RWPE1 (cell line): Measurements from ENCODE around the gene GRID2.

ENCODE experiments used
- CTCF ChIA-PET: fragments of 350-600 bp; sonication (Branson Sonifier 250); formaldehyde crosslinking; extraction: SDS; loops from one replicate; lab custom pipeline; 2021; lab: Yijun Ruan, JAX
- POLR2A ChIA-PET: fragments of 400-600 bp; formaldehyde crosslinking; extraction: SDS; loops from one replicate; lab custom pipeline; 2020; ENCODE audit warnings: antibody characterized with exemption; ENCODE audit not compliant: low non-redundant PET; lab: Yijun Ruan, JAX
- DNase-seq: peaks from one replicate; pipeline ENCODE4 v3.0.0; 2012; ENCODE audit warnings: low spot score
- H3K27ac ChIP-seq: fragments of 450-650 bp; 2 replicates; pipeline ENCODE4 v1.5.1; 2017
- TF ChIP-seq, protein P1 (sequence below): fragments of 450-650 bp; conservative IDR thresholded peaks from 2 replicates; pipeline ENCODE4 v1.5.1; 2017; ENCODE audit warnings: low read depth, mild to moderate bottlenecking

The GRID2 gene

DNA sequence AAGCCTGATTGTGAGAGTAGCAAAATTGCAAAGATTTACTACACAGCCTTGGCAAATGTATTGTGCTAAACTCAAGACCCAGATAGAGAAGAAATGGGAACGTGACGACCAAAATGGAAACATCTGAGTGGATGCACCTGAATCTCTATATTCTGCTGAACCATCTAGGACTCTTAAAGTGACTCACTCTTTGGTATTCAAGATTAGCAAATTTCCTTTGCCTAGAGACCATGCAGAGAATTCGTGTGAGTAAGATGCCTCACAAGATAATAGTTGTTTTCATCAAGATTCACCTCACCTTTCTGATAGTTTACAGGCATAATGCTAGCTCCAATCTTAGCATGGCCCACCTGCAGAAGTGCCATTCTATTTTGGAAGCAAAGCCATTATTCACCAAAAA lies 1510.4 kb downstream of the GRID2 start:
- DNase-seq = no peak
- CTCF ChIA-PET = interaction anchor here (0.6 kb wide), 1 partner anchor 1316 kb away, joined by 3 read pairs; no protein-coding TSS in a partner anchor

DNA sequence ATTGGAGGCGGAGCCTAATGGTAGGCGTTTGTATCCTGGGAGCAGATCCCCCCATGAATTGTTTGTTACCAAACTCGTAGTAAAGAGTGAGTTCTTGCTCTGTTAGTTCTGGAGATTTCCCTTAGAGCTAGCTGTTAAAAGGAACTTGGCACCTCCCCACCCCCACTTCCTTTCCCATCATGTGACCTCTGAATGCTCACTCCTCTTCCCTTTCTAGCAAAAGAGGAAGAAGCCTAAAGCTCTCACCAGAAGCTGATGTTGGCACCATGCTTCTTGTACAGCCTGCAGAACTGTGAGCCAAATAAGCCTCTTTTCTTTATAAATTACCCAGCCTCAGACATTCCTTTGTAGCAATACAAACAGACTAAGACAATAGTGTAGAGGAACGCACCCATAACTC lies 1511.0 kb downstream of the GRID2 start:
- H3K27ac ChIP-seq = no peak overlapping the region
- TF ChIP-seq, protein P1, sequence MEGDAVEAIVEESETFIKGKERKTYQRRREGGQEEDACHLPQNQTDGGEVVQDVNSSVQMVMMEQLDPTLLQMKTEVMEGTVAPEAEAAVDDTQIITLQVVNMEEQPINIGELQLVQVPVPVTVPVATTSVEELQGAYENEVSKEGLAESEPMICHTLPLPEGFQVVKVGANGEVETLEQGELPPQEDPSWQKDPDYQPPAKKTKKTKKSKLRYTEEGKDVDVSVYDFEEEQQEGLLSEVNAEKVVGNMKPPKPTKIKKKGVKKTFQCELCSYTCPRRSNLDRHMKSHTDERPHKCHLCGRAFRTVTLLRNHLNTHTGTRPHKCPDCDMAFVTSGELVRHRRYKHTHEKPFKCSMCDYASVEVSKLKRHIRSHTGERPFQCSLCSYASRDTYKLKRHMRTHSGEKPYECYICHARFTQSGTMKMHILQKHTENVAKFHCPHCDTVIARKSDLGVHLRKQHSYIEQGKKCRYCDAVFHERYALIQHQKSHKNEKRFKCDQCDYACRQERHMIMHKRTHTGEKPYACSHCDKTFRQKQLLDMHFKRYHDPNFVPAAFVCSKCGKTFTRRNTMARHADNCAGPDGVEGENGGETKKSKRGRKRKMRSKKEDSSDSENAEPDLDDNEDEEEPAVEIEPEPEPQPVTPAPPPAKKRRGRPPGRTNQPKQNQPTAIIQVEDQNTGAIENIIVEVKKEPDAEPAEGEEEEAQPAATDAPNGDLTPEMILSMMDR = no peak
- DNase-seq = no peak
- POLR2A ChIA-PET = no interaction called here
- CTCF ChIA-PET = no interaction called here

More for the DNA sequence above, 1510.4 kb downstream of the GRID2 start:
- no peak overlapping the region for H3K27ac ChIP-seq
- TF ChIP-seq, protein P1 = no peak
- POLR2A ChIA-PET = no interaction called here
